GM18873 (cell line): ENCODE measurements around the gene ADCY5.

ENCODE experiments used
- ATAC-seq: cut with Tn5 transposase; IDR thresholded peaks from one replicate; pipeline ENCODE4 v1.9.1; 2021; ENCODE audit warnings: mild to moderate bottlenecking, moderate library complexity, moderate number of reproducible peaks; ENCODE audit not compliant: unreplicated experiment, low FRiP score

ADCY5 gene

GRCh38 chr3:123295171-123295900 lies 153.6 kb downstream of the ADCY5 start:
- ATAC-seq = no peak

DNA sequence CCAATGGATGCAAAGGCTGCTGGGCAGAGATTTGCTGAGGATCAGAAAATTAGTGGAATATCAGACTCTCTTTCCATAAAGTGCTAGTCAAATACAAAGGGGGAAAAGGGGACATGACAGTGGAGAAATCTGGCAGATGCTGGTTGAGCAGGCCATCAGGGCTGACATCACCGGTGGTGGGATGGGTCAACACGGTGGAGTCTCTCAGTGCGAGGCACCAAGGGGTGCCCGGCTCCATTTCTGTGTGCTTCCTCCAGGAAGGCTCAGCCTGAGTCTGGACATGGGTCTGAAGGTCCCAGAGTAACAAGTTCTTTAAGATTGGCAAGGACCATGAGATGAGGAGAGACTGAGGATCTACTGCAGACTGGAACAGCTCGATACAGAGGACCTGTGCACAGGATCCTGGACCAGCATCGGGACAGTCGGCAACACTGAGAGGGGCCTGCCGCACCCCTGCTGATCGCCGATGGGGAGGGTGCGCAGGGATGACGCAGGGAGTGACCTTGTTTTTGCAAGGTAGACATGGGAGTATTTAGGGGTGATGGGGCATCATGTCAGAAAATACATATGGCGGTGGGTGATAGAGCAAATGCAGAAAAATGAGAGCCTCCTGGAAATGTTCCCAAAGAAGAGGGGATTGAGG lies 154.5 kb downstream of the ADCY5 start:
- no peak for ATAC-seq

- no peak for ATAC-seq
Observed at GRCh38 chr3:123292321-123293310, 156.3 kb downstream of the ADCY5 start.

DNA sequence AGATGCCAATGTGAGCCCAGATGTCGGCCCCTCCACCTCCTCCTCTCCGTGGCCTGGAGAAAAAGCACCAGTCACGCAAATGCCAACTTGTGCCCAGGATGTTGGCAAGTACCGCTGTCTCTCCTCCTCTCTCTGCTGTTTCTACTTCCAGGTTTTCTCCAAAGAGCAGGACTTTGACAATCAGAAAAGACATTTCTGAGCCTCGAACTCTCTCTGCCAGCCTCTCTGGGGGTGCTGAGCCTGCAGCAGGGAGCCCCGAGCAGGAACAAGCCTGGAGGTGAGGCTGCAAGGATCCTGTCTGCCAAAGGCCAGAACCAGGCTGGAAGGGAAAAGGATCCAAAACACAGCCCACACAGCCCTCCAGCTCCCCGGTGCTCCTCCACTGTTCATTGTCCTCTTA lies 157.5 kb downstream of the ADCY5 start:
- ATAC-seq = no peak

- no peak for ATAC-seq
Observed at GRCh38 chr3:123290962-123291361, 157.9 kb downstream of the ADCY5 start.

DNA sequence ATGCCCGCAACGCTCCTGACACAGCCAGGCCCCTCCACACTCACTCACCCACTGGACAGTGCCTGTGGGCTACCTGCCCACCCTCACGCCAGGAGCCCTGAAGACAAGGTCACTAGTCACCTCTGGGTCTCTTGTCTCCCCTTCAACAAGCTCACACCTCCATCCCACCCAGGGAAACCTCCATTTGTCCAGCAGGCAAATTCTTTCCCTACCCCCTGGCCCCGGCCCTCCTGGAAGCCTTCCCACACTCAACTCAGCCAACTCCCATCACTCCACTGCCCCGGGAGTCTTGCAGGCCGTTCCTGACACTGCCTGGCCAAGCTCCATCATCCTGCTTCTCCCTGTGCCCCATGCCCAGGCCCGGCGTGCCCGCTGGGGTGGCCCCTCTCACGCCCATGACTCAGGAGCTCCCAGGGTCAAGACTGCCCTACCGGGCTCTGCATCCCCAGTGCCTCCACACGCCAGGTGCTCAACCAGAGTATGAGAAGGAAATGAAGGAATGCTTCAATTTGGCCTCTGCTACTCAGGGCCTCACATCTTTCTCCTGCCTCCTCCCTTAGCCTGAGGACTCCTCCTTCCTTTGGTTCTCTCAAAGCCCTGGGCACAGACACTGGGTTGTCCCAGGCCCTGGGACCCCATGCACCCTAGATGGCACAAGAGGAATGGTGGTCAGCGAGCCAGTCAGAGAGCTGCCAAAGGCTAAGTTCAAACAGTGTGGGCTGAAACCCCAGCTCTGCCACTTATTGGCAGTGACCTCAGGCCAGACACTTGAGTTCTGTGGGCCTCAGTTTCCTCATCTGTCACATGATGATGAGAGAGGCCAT lies 158.6 kb downstream of the ADCY5 start:
- ATAC-seq = no peak

DNA sequence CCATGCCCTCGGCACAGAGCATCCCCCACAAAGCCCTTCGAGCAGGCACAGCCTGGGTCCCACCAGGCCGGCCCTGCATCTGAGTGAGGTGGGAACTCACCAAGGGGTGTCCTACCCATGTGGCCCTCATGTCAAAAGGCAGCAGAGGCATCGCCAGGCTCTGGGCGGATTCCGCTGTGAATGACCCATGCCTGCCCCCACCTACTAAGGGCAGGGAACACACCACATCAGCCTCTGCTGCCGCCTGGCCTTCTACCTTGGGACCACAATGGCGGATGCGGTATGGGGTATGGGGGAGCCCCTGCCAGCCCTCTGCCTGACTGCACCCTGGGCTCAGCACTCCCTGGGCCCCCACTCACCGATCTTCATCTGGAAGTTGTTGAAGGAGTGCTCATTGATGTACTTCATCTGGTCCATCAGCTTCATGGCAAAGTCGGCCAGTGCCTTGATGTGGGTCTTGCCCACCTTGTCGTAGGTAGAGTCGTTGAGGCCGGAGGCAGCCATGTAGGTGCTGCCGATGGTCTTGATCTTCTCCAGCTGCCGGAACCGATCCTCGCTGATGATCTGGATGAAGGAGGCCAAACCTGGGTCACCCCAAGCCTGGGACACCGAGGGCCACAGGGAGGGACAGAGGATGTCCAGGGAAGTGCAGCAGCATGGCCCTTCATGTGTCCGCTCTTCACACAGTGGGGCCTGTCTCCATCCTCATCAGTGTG lies 159.3 kb downstream of the ADCY5 start:
- ATAC-seq = no peak

- ATAC-seq = no peak
Observed at GRCh38 chr3:123287962-123288302, 161.0 kb downstream of the ADCY5 start.

- ATAC-seq = no peak
Observed at GRCh38 chr3:123287051-123287961, 161.6 kb downstream of the ADCY5 start.

DNA sequence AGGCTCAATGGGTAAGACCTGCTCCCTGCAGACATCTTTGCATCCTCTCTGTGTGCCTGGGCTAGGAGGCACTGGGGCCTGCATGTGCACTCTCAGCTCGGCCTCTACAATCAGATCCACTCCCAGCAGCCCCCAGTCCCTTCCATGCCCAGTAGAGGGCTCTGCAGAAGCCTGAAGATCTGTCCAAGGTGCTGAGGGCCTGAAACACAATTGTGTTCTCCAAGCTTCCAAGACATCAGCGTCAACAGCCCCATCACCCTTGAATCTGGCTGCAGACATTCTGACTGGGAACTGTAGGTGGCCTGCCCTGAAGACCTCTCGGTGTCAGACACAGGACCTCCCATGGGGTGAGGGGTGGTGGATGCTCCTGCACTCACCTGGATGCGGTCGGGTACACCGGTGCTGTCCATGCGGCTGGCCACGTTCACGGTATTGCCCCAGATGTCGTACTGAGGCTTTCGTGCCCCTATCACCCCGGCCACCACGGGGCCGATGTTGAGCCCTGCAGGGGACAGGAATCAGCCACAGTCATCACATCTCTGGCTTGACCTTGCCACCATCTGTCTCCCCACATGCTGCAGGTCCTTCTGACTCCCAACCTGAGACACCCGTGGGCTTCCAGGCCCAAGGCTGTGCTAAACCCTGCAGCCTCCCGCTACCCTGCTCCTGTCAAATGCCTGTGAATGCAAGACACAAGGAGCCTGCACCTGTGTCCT lies 162.4 kb downstream of the ADCY5 start:
- ATAC-seq = no peak

- ATAC-seq = no peak
Observed at GRCh38 chr3:123285931-123286307, 163.0 kb downstream of the ADCY5 start.

DNA sequence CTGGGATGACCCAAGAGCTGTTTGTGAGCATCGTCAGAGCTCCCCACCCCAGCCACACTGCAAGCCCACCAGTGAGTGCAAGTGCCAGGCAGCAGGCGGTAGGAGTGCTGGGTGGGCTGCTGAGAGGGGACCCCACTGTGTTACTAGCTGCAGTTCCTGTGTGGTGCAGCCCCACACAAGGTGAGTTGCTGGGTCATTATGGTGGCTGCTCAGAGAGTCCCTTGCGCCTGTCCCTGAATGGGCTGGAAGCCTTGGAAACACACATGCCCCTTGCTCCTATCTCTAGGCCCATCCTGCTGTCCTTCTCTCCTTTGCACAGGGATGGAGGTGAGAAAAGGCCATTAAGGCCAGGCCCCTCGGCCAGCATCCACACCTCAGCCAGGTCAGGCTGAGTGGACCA lies 163.4 kb downstream of the ADCY5 start:
- no peak for ATAC-seq

DNA sequence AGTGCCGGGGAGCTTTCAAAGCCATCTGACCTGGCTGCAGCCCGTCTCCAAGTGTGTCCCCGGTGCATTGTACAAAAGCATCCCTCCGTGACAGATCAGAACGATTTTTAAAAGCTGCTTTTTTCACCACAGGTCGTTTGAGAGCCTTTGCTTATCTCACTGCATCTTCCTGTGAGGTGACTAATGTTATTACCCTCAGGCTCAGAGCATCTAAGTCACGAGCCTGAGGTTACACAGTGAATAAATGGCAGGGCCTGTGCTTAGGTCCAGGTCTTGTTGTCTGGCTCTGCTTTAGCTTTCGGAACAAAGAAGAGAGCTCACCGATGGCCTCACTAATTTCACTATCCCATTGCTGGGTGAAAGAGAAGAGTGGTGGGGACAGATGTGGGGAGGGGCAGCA lies 163.8 kb downstream of the ADCY5 start:
- no peak for ATAC-seq

GRCh38 chr3:123284399-123285010 lies 164.4 kb downstream of the ADCY5 start:
- no peak for ATAC-seq

DNA sequence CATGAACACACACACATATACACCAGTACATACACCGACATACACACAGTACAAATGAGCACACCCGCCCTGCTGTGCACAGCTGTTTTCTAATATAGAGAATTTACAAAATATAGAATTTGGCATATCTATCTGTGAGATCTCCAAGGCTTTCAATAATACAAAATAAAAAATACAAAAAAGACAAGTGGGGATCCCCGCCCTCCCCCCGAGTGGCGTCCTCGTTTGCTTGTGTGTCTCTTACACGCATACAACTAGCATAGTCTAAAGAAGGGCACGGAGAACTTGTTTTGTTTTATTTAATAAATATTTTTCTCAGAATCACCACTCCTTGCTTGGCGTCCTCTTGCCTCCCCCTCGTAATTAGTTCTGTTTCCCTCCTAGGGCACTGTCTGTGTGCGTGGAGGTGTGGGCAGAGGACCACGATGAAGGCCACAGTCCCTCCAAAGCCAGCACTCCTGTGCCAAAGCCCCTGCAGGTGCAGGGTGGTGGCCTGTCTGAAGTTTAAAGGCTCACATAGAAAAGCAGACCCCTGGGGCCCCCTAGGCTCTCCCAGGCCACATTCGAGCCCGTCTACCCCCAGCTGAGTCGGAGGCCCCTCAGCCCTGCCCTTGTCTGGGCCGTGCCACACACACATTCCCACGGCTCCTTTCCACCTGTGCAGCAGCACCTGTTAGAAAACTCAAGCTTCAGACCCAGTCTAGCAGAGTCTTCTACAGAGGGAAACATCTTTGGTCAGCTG lies 165.1 kb downstream of the ADCY5 start:
- no peak for ATAC-seq

DNA sequence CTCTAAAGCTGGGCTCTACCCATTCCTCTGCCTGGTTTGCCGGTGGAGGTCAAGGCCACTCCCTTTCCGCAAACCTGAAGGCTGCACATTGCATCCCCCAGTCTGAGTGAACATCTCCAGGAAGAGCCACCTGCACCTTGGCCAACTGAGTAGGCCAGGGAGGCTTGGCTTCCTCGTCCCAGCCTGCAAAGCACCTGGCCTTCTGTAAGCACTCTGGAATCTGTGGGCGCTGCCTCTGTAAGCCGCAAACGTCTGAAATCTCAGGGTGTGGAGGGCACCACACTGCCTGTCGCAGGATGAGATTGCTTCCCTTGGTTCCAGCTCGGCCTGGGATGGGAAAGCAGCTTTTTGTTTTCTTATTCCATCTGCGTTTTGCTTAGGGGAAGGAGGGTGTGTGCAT lies 165.8 kb downstream of the ADCY5 start:
- ATAC-seq = no peak

DNA sequence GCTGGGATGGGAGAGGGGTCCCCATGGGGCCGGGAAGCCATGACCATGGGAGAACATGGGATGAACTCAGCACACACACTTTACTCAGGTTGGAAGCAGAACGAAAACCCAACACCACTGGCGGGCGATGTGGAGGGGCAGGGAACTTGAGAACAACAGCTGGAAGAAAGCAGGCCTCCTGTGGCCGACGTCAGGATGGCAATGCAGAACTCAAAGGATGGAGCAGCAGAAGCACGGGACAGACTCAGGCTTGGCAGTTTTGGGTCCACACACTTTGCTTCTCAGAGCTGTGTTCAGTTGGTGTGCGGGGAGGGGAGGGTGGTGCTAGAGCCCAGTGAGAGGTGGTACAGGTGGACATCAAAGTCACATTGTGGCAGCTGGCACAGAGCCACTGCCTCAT lies 166.4 kb downstream of the ADCY5 start:
- ATAC-seq = no peak
